ENCODE results near the gene MSRB1.
"Not testable (repeated sequence)": the region's sequence is repeated elsewhere in the genome, so short reads cannot be mapped to it uniquely, and the experiment has no call there.

The MSRB1 gene

DNA sequence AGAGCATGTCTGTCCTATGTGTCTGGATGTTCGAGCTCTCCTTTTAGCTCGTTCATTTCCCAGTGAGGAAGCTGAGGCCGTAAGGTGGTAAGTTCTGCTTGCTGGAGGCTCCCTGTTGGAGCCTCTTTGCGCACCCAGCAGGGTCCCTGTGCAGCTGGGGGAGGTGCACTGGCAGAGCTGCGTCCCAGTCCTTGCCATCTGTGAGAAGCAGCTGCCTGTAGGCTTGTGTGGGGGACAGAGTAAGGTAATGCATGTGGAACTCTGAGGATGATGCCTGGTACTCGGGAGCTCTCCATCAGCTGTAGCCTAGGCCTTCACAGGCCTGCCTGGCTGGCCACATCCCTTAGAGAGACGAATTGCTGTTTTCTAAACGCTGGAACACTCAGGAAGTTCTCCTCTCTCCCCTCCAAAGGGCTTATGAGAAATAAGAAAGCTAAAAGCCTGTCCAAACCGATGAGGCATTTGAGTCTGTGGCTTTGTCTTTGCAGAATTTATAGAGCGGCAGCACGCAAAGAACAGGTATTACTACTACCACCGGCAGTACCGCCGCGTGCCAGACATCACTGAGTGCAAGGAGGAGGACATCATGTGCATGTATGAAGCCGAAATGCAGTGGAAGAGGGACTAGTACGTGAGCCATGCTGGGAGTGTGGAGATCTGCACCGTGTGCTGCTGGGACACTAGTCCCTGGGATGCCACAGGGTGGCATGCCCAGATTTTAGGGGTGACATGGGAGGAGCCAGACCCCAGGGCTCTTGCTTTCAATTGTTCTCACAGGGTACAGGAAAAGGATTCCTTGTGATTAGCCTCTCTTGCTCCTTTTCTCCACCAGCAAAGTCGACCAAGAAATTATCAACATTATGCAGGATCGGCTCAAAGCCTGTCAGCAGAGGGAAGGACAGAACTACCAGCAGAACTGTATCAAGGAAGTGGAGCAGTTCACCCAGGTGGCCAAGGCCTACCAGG lies 17.9 kb upstream of the MSRB1 start:
- DNase-seq: no peak

DNA sequence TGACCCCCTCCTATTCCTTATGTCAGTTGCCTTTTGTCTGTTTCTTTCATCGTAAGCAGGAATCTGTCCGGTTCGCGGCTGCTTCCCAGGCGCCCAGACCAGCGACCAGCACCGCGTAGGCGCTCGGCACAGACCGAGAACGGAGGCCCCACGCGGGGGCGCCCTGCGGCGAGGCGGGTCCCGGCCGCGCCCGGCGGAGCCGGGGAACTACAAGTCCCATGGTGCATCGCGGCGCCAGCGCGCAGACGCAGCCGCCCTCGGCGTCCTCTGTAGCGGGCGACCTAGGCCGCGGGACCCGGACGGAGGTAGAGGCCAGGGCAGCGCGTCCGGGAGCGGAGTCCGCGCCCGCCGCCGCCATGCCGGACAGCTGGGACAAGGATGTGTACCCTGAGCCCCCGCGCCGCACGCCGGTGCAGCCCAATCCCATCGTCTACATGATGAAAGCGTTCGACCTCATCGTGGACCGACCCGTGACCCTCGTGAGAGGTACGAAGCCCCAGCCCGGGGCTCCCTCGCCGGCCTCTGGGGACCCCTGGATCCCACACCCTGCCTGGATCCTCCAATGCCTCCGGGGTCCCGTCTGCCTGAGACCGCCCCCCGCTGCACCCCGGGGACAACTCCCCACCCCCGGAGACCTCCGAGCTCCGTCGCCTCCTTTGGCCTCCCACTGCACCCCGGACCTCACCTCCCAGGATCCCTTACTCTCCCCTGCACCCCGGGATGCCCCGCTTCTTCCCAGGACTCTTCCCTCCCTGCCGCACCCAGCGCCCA lies 16.5 kb upstream of the MSRB1 start, which contains the start of gene NDUFB10:
TSS of gene NDUFB10 (plus strand) at position 270 of the 771 bp plus-strand sequence. CDS start at position 357, 87 bp downstream.
- DNase-seq: no peak

DNA sequence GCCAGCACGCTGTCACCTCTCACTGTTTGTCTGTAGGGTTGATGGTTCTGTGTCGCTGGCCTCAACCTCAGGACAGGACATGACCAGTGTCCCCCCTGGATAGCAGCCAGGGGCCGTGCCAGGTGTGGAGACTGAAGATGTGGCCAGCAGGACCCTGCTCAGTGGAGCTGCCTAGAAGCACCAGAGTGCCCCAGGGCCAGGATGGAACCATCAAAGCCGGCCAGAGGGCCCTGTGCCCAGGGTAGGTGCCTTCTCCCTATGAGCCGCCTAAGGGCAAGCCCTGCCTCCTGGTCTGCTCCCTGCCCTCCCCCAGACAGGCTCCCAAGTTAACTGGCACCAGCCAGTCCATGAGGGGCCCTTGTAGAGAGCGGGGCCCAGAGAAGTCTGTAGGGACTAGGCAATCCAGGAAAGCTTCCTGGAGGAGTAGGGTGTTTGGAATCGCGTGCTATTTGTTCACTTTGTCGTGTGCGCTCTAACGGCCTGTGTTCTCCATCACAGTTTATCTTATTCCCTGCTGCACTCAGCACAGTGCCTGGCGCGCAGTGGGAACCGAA lies 15.8 kb upstream of the MSRB1 start:
- no peak for DNase-seq

DNA sequence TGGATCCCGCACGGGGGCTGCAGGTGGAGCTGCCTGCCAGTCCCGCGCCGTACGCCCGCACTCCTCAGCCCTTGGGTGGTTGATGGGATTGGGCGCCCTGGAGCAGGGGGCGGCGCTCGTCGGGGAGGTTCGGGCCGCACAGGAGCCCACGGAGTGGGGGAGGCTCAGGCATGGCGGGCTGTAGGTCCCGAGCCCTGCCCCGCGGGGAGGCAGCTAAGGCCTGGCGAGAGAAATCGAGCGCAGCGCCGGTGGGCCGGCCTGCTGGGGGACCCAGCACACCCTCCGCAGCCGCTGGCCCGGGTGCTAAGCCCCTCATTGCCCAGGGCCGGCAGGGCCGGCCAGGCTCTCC lies 15.1 kb upstream of the MSRB1 start:
- not testable (repeated sequence) for DNase-seq

DNA sequence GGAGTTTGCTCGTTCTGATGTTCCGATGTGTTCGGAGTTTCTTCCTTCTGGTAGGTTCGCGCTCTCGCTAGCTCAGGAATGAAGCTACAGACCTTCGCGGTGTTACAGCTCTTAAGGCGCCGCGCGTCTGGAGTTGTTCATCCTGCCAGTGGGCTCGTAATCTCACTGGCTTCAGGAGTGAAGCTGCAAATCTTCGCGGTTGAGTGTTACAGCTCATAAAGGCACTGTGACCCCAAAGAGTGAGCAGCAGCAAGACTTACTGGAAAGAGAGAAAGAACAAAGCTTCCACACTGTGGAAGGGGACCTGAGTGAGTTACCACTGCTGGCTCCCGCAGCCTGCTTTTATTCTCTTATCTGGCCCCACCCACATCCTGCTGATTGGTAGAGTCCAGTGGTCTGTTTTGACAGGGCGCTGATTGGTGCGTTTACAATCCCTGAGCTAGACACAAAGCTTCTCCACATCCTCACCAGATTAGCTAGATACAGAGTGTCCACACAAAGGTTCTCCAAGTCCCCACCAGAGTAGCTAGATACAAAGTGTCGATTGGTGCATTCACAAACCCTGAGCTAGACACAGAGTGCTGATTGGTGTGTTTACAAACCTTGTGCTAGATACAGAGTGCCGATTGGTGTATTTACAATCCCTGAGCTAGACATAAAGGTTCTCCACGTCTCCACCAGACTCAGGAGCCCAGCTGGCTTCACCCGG lies 14.6 kb upstream of the MSRB1 start:
- not testable (repeated sequence) for DNase-seq

DNA sequence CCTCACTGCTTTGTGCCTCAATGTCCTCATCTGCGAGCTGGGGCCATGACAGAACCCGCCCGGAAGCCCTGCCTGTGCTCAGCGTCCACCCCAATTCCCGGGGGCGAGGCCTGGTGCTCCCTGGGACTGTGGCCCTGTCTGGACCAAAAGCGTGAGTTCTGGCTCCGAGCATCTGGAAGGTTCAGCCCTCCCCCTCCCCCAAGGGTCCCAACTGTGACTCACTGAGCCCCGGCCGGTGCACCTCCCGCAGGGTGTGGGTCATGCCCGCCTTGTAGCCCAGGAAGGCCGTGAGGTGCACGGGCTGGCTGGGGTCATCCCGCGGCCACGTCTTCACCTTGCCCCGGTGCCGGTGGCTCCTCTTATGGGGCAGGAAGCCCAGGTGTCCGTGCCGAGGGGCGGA lies 10.7 kb upstream of the MSRB1 start:
- DNase-seq: no peak

DNA sequence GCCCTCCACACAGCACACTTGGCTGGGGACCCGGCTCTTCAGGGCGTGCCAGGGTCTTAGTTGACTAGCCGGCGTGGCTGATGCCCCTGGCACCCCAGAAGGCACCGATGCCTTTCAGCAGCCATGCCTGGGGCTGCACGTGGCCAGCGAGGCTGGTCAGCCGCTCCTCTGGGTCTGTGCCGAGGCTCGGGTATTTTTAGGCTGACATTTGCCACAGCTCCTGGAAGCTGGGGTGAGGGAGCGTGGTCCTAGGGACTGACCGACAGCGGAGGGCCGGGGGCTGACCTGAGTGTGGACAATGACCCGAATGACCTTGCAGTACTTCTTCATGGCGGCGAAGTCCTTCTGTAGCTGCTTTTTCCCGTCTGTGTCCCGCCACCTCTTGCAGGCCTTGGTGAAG lies 7.6 kb upstream of the MSRB1 start:
- no peak for DNase-seq

DNA sequence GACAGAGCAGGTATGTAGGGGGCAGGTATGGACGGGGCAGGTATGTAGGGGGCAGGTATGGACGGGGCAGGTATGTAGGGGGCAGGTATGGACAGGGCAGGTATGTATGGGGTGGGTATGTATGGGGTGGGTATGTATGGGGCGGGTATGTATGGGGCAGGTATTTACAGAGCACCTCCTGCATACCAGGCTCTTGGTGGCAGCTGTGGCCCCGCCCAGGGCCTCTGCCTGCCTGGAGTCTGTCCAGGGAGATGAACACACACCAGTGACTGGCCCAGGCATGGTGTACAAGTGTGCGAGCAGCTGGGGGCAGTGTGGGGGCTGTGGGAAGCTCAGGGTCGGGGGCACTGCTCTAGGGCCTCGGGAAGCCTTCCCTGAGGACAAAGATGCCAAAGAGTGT lies 7.0 kb upstream of the MSRB1 start:
- DNase-seq: no peak

DNA sequence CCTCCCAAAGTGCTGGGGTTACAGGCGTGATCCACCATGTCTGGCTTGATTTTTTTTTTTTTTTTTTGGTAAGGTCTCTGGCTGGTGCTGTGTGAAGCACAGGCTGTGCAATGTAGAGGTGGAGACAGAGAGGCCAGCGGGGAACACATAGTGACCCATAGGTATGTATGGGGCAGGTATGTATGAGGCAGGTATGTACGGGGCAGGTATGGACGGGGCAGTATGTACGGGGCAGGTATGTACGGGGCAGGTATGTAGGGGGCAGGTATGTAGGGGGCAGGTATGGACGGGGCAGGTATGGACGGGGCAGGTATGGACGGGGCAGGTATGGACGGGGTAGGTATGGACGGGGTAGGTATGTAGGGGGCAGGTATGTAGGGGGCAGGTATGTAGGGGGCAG lies 6.5 kb upstream of the MSRB1 start:
- DNase-seq: no peak

DNA sequence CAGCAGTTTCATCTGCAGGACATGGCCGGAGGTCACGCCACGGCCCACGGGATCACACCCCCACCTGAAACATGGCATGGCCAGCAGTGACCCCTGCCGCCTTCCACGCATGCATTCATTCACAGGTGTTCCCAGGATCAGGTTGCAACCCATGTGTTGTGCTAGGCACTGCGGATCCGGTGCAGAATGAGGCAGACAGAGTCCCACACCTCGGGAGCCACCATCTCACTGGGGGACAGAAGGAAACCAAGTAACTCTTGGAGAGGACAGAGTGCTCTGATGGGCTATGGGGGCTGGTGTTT lies 4.3 kb upstream of the MSRB1 start:
- no peak for DNase-seq

DNA sequence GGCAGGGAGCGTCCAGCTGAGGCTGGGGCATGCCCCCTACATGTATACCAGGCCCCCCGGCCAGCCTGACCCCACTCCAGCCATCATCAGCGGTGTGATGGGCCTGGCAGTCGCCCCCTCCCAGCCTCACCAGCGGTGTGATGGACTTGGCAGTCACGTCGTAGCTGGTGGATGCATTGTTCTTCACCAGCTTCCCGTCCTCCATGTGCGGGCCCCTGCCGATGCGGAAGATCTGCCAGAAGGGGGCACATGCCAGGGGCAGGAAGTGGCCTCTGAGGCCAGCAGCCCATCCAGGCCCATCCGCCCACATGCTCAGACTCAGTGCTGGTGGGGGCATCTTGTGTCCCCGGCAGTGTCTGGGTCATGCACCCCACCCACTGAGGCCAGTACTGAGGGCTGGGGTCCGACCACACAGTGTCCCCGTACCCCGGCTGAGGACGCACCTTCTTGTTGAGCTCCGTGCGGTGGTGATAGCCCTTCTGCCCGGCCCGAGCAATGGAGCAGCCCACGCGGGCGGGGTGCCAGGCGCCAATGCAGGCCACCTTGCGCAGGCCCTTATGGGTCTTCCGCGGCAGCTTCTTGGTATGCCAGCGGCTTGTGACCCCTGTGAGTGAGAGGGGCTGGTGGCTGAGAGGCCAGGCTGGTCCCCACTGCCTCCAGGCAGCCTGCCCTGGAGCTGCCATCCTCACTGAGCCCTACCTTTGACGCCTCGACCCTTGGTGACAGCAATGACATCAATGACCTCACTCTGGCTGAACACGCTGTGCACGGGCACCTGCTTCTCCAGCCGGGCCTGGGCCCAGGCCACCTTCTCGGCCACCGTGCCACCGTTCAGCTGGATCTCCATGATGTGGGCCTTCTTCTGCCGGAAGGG lies 3.7 kb upstream of the MSRB1 start:
- DNase-seq: no peak

DNA sequence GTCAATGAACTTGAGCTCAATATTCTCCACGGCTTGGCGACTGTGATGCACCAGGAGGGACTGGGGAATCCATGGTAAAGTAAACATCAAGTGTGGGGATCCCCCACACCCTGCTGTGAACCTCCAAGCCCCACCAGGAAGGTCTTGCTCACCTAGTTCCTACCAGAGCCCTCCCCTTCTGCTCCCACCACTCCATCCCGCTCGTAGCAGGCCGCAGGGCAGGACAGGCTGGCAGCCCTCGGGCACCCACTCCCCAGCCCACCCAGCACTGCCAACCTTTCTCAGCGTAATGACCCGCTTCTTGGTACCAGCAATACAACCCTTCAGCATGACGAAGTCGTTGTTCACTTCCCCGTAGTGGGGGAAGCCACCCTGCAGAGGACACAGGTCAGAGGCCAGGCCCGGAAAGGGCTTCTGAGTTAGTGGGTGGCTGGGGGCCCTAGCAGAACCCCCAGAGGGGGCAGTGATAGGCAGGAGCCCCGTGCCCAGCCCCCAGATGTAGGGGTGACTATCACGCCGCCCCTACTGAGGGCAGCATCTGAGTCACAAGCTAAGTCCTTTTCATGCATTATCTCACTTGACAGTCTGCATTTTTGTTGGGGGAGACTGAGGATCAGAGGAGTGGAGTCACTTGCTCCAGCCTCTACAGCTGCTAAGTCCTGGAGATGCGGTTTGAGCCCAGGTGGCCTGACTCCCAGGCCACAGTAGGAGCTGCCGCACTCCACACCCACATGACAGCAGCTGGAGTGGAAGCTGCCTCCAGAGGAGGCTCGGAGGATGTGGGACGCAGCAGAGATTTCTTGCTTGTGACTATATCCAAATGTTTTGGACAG lies 2.8 kb upstream of the MSRB1 start:
- DNase-seq: no peak

DNA sequence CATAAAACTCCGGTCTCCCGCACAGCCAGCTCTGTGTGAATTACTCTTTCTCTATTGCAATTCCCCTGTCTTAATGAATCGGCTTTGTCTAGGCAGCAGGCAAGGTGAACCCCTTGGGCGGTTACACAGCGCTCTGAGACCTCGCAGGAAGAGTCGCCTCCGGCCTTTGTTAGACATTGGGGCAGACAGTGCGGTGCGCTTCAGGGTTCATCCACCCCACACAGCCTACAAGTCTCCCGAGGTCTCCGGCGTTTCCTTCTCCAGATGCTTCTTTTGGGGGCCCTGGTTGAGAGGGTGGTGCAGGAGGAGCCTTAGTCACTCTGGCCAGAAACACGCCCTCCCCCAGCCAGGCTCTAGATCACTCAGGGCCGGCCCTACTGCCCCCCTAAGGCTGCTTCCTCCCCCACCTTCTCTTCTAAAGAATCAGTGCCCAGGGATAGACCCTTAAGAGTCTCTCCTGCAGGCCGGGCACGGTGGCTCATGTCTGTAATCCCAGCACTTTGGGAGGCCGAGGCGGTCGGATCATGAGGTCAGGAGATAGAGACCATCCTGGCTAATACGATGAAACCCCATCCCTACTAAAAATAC lies 1.7 kb upstream of the MSRB1 start:
- DNase-seq: no peak

DNA sequence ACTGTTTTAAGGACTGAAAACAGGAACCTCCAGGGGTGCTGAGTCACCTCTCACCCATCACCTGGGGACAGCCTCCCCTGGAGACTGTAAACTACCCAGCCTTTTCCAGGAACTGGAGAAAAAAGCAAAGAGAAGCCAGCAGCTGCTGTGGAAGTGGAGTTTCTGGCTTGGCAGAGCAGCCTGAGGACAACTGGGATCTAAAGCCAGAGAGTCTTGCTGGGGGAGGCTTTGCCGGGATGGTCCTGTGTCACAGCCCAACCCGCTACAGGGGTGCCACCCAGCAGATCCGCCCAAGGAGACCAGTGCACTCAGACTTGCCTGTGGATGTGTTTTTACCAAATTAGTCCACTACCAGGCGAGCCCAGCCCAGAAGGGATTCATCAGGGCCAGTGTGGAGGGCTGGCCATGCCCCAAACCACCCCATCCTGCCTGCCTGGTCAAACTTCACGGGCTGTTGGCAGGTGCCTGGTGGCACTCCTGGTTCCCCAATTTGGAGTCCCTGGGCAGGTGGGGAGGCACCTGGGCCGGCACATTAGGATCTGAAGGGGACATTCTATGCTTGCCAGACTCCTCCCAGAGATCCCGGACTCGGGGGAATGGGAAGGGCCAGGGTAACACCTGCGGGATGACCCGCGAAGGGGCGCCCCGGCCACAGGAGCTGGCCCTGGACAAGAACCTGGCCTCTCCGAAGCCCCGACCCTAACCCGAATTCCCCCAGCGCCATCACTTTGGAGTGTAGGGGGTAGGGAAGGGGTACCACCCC lies 771 bp downstream of the MSRB1 start:
- DNase-seq: no peak

DNA sequence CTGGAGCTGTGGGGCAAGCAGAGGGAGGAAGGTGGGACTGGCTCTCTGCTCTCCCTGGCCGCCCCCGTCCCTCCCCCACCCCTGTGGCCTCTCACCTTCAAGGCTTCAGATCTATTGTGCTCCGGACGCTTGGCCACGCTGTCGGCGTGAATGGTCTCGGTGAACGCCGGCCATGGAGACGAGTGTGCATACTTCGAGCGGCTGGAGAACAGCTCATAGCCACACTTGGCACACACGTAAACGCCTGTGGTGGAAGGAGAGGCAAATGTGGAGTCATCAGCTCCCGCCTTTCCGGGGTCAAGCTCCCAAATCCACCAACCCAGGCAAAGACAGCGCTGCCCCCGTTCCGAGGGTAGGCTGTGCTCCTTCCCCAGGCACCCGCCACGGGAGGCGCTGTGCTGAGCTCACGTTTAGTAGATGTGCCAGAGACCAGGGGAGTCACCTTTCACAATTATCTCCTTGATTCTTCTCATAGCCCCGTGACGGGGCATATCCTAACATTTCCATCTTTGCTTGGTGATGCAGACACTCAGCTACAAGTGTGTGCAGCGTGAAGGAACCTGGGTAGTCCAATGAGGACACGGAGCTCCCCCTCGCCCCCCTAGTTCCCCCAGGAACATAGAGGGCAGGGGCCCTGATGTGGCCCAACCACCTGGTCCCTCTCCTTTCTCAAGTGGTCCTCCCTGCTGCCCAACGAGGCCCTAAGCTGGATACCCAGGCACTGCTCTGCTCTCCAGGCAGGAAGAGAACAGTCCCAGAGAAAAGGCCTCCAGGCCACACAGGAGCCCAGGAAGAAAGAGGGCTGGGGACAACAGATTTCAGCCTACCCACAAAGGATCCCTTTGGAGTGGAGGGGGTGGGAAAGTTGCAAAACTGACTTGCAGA lies 1.6 kb downstream of the MSRB1 start:
- no peak for DNase-seq

DNA sequence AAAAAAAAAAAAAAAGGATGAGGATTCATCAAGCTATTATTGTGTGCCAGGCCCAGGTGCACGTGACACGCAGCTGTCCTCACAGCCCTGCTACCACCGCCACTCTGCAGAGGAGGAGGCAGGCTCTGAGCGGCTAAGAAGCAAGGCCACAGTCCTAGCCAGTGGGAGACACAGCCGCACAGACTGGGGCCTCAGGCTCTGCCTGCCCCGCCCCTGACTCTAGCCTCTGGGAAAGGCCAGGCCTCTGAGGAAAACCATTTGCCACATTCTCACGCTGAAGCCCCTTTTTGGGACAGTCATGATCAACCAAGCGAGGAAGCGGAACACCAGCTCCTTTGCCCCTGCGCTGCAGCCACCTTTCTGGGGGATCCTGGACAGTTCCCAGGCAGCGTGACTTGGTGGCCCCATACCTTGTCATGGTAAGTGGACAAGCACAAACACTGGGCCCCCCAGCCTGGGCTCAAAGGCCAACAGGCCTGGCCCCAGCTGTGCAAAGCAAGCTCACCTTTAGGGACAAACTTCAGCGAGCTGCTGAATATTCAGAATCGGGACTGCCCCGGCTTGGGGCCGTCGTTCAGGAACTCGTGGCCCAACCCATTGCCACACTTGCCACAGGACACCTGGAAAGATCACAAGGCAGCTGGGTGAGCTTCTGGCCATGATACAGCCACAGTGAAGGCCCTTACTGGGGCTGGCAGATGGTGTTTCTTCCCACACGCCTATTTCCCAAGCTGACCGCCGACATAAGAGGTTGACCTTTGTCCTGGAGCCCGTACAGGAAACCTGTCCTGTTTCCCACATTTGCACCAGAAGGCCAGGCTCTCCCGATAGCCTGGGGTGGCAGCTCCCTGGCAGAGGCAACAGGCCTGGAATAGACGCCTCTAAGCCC lies 2.5 kb downstream of the MSRB1 start:
- no peak for DNase-seq

DNA sequence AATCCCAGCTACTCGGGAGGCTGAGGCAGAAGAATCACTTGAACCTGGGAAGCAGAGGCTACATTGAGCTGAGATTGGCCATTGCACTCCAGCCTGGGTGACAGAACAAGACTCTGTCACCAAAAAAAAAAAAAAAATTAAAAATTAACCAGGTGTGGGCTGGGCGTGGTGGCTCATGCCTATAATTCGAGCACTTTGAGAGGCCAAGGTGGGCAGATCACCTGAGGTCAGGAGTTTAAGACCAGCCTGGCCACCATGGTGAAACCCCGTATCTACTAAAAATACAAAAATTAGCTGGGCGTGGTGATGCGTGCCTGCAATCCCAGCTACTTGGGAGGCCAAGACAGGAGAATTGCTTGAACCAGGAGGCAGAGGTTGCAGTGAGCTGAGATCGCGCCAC lies 3.2 kb downstream of the MSRB1 start:
- DNase-seq: not testable (repeated sequence)

DNA sequence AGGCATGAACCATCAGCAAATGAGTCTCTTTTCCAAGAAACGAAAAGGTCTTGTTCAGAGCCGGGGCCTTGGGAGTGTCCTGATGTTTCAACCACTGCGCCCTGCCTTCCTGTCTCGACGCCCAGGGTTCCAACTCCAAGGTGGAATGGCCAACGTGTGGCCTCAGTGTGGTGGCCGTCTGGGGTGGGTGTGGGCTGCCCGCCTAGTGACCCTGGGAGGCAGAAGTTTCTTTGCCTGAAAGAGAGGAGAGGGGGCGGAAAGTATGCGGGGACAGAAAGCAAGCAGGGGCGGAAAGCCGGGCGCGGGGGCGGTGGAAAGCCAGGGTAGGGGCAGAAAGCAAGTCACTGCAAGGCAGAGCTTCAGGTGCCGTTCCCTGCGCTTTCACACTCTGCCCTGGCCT lies 4.1 kb downstream of the MSRB1 start:
- no peak for DNase-seq
